Stimulated activated CD8-positive, alpha-beta memory T cell treated with anti-CD3 and anti-CD28 coated beads, Interleukin-4, amount 100 ng/mL, for 4 hours (primary cell): ENCODE measurements around the gene SKA1.
A peak's percentile ranks its signal among the peaks of the same experiment; 100 is the strongest.

ENCODE experiments used
- DNase-seq, 2 donors: peaks; one replicate each; pipeline ENCODE4 v3.0.0-alpha.2; 2020; ENCODE audit warnings: low read depth in 2 of 2, low spot score in 1 of 2

Gene SKA1, protein sequence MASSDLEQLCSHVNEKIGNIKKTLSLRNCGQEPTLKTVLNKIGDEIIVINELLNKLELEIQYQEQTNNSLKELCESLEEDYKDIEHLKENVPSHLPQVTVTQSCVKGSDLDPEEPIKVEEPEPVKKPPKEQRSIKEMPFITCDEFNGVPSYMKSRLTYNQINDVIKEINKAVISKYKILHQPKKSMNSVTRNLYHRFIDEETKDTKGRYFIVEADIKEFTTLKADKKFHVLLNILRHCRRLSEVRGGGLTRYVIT

DNA sequence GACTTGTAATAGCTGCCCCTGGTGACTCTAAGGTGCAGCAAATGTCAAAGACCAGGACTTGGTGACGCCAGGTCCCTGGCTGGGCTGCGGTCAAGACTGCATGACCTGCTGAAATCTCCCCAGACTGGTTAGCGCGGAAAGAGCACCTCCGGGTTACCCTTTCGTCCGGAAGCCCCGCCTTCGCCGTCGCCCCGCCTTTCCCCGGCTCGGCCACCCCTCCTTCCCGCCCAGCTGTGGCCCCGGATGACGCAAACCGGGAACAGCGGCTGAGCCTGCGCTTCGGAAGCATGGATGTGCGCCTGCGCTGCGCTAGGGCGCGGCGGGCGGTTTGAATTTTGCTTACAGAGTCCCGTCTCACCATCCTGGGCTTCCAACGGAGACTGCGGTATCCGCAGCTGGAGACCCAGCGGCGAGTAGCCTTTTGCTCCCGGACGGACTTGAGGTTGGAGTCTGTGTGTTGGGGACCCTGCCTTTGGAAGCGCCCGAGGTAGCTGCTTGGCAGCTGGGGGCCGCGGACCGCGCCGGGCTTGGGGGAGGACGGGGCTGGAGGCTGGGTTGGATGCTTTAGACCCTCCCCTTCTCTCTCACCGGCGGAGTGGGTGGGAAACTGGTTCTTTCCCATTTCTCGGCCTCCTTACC lies at the start of gene SKA1:
Gene SKA1, plus strand, starts transcription at position 294 of the 639 bp plus-strand sequence. CDS start 785 bp downstream, outside the sequence.
- peak; percentile 78 for DNase-seq

DNA sequence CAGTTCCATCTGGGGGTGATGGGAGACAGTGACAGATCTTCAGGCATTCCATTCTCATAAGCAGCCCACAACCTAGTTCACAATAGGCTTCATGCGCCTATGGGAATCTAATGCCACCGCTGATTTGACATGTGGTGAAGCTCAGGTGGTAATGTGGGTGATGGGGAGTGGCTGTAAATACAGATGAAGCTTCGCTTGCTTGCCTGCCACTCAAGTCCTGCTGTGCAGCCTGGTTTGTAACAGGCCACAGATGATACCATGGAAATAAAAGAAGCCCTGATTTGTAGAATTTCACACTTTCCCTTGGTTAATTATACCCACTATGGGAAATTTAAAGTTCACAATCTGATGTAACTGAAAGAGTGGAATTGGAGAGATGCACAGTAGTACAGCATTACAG lies 46.9 kb upstream of the SKA1 start:
- no peak for DNase-seq

DNA sequence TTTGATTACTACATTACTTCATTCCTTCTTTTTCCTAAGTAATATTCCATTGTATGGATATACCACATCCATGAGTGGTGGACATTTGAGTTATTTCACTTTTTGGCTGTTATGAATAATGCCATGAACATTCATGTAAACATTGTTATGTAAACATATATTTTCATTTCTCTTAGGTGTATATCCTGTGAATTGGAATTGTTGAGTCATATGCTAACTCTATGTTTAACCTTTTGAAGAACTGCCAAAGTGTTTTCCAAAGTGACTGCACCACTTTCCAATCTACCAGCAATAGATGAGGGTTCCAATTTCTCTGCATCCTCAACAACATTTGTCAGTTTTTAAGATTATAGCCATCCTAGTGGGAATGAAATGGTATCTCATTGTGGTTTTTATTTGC lies 44.7 kb upstream of the SKA1 start:
- DNase-seq = no peak

DNA sequence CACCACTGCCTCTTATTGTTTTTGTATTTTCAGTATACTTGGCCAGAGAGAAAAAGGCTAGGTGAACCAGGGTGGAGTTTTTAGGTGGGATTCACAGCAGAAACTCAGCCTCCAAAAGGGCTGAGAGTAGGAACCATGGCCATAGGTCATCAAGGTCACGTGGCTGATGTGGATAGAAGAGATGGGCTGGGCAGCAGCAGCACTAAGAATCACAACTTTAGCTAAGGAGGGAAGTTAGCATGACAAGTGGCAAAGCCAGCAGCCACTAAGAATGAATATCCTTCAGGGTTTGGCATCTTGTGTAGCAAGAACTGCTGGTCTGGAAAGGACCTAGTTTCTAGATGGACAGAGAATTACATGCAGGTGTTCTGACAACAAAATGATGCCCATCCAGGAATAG lies 43.2 kb upstream of the SKA1 start:
- DNase-seq = no peak

DNA sequence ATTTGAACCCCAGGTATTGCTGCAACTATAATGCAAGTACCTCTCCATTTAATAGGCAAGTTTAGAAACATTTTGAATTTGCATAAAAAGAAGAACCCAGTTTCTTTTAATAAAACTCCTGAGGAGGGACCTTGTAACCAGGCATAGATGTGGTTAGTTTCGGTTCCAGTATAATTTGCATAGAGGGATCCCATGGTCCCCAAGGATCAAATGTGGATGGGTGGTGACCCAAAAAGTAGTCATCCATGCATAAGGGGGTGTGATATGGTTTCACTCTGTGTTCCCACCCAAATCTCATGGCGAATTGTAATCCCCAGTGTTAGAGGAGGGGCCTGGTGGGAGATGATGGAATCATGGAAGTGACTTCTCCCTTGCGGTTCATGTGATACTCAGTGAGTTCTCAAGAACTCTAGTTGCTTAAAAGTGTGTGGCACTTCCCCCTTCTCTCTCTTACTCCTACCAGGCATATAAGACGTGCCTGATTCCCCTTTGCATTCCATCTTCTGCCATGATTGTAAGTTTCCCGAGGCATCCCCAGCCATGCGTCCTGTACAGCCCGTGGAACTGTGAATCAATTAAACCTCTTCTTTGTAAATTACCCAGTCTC lies 40.2 kb upstream of the SKA1 start:
- DNase-seq = no peak

DNA sequence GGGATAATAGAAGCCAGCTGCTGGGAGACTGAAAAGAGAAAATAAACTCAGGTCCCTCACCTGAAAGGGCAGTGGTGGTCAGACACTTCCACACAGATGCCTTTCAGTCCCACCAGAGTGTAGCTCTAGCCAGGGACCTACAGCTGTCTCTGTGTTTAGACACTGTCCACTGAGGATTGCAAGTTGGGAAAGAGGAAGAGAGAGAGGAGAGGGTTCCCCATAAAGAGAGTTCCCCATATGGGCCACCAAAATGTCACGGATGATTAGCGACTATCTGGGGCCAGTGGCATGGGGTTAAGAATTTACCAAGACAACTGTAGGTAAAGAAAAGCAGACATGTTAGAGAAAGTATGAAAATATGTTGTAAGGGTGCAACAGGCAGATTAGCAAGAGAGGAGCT lies 36.7 kb upstream of the SKA1 start:
- no peak for DNase-seq

DNA sequence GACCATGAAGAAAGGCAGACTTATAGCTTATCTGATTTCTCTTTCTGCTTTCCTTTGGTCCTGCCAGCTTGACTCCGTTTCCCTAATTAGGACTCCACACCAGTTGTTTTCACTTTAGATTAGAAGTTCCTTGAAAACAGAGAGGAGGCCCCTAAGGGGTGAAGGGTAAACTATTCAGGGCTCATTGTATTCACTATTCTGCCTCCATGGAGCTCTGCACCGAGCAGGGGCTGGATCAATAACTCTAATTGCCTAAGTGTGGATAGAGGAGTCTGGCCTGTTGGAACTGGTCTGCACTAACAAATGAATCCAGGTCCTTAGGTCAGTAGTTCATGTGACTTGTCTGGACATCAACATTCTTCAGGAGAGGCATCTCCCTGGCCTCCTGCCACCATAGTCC lies 36.1 kb upstream of the SKA1 start:
- DNase-seq = no peak

DNA sequence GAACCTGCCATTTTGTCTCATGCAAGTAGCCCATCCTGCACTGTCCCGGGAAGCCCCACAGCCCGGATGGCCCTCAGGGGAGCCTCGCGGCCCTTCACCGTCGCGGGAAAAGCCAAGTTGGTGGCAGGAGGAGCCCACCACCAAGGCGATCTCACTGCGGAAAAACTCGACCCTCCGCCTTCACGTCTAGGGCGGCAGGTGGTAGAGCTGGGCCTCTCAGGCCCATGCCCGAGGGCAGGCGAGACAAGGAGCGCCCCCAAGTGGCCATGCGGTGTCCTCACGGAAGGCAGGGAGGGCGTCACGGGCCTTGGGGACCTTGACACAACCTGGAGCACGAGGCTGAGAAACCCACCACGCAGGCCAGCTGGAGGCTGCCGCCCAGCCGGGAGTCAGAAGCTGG lies 34.8 kb upstream of the SKA1 start:
- no peak for DNase-seq

DNA sequence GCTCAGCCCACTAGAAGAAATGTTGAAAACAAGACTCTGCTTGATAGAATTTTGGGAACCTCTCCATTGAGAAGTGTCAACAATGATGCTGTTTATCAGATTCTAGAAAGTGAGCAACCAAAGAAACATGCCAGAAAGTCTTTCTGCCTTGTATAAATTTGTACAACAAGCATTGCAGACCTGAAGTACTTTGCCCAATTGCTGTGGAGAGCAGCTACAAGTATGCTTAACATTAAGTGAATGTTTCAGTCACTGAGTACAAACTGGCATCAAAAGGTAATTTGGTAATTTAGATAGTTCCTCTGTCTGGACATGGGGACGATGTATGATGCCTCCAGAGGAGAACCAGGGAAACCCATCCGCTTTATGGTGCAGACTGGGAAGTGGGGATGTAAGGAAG lies 33.4 kb upstream of the SKA1 start:
- DNase-seq = no peak

DNA sequence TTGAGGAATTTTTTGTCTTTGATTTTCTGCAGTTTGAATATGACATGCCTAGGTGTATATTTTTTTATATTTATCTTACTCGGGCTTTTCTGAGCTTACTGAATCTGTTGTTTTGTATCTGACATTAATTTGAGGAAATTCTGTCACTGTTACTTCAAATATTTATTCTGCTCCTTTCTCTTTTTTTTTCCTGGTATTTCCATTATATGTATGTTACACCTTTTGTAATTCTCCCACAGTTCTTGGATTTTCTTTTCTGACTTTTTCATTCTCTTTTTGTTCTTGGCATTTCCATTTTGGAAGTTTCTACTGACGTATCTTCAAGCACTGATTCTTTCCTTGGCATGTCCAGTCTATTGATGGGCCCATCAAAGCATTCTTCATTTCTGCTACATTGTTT lies 24.1 kb upstream of the SKA1 start:
- no peak for DNase-seq

DNA sequence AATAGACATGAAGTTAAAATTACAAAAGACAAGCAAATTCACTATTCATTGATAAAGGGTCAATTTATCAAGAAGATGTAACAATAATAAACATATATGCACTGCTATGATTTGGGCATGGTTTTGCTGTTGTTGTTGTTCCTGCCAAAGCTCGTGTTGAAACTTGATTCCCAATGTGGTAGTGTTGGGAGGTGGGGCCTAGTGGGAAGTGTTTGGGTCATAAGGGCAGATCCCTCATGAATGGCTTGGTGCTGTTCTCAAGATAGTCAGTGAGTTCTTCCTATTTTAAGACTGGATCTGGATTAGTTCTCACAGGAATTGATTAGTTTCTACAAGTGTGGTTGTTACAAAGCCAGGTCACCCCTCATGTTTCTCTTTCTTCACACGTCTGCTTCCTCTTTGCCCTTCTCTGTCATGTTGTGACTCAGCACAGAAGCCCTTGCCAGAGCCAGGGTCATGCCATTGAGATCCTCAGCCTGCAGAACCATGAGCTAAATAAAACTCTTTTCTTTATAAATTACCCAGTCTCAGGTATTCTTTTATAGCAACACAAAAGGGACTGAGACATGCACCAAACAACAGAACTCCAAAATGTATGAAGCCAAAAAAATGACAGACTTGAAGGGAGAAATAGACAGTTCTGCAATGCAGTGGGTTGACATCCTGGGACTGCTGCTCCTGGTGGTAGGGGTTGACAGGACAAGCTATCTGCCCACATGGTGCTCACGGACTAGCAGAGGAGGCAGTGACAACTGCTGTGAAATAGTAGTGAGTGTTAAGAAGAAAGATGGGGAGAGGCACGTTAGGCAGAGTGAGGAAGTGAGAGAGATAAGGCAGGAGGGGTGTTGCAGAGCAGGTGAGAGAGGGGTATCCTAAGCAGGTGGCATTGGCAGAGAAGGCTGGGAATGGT lies 18.6 kb upstream of the SKA1 start:
- DNase-seq = no peak

DNA sequence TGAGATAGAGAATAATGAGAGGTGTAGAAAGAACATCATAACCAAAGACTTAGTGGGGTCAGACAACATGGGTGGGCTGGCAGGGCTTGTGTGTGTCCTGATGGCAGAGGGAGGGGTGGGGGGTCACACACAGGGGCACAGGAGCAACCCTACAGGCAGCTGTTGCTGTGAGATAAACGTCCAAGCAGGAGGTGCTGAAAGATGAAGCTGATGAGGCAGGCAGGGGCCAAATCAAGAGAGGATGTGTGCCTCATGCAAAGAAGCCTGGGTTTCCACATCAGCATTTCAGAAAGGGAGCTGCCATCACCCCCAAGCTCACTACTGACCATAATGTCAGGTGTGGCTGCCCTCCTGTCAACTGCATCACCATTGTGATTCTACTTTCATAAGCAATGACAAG lies 16.0 kb upstream of the SKA1 start:
- DNase-seq = no peak

DNA sequence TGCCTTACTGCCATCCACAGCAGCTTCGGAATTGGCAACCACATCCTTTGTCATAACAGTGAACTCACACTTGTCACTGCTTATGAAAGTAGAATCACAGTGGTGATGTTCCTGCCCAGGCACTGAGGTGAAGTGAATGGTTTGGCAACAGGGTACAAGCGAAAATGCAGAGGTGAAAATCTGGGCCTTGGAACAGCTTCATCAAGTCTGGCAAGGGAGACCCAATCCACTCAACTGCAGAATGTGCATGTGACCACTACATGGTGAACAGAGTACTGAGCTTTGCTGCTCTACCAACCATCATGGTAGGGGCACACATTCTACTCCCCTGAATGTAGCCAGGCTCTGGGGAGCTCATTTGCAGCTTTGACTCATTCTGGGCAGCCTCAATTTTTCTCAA lies 15.0 kb upstream of the SKA1 start:
- no peak for DNase-seq

DNA sequence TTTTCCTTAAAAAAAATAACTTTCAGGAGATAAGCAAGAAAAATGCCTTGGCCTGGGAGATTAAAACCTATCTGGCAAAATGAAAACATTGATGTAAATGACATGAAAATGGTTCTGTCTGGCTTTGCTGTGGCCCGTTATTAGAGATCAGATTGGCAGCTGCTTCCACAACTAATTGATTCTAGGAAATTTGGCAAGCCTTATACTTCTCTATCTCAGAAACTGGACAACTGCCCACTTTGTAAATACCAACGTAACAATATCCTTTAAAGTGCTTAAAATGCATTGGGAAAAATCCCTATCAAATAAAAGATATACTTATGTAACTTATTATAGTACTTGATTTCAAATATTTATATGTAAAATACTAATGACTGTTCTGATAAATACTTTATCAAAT lies 14.2 kb upstream of the SKA1 start:
- no peak for DNase-seq

DNA sequence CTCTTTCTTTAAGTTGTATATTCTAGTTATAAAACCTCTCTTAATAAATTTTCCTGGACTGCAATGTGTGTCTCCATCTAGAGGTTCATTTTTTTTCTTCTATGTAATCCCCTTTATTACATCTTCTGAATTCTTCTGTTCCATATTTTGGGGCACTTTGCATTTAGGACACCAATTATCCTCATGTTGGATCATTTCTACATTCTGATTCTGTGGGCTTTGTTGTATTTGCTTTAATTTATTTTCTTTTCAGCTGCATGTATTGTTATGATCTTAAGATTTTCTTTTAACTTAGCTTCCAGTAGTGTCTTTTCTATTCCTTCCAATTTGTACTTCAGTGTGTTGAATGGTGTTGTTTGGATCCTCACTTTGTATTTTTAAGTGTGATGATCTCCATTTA lies 5.2 kb upstream of the SKA1 start:
- DNase-seq = no peak

DNA sequence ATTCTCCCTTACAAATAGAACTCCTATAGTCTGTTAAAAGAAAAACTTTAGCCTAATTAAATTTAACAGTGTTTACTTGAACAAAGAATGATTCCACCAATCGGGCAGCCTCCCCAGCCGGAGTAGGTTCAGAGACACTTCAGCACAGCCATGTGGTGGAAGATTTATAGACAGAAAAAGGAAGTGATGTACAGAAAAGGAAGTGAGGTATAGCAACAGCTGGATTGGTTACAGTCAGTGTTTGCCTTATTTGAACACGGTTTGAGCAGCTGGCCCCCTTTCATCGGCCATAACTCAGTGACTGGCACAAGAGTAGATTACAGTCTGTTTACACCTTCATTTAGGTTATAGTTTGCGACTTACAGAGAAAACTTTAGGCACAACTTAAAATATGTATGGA lies 2.1 kb upstream of the SKA1 start:
- no peak for DNase-seq

DNA sequence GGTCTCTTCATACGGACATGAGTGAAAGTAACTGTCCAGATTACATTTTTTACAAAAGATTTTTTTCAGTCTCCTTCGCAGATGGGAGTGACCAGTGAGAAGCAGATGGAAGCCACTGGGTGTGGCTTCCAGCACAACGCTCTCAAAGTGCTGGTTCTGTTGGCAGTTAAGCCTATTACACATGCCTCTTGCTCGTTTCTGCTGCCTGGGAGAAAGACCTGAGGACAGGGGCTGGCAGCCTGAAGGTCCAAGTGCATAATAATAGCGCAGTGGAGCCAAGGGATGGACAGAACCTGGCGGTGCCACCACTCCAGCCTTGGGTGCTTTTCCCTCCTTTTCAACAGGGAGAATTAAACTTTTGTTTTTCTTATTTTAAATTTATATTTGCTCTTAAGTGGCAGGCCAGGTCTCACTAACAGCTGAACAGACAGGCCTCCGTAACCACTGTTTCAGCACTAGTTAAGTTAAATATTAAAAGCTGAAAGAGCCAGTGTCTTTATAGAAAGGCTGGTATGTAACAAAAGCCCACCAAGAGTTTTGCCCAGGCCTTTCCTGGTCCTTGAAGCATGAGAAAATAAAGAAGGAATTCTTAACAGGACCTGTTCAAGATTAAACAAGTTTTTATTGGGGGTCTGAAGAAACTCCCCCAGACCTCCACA lies 1.2 kb upstream of the SKA1 start:
- no peak for DNase-seq

DNA sequence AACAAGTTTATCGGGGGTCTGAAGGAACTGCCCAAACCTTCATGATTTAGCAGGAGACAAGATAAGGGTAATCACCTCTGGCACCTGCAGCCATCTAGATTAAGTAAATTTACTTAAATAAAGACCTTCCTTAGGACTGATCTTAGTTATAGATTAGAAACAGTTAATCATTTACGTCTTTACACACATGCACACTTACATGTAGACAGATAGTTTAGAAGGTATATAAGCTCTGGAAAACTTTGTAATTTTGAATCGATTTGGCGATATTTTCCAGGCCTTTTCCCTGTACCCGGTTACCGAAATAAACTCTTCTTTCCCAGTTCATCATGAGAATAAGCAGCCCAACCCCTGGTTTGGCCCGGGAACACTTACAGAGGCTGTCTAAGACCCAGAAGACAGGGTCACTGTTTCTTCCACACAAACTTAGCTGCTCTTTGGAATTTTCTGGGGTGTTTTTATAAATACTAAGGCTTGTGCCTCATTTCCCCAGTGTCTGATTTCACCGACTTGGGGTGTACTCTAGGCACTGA lies 560 bp upstream of the SKA1 start:
- DNase-seq = no peak

DNA sequence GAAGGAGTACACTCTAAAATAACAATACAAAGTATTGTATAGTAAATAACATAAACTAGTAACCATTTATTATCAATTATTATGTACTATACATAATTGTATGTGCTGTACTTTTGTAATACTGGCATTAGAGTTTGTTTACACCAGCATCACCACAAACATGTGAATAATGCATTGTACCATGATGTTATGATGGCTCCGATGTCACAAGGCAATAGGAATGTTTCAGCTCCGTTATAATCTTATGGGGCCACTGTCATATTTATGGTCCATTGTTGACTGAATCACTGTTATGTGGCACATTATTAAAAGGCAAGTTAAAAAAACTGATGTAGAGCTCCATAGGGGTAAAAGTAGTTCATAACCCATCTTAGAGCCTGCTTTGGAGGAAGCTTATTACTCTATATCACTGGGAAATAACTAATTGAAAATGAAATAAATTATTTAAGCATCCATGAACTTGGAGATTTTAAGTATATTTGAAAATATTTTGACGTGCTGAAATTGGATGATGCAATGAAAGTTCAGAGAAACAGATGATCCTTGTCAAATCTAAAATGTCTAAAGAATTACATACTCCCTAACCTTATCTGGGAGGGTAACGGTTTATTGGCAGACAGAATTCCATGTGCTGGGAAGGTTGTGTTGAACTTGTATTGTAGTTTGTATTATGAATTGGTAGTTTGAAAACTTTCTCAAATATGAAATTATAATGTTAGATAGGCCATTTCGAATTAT lies 2.4 kb downstream of the SKA1 start:
- DNase-seq = no peak

DNA sequence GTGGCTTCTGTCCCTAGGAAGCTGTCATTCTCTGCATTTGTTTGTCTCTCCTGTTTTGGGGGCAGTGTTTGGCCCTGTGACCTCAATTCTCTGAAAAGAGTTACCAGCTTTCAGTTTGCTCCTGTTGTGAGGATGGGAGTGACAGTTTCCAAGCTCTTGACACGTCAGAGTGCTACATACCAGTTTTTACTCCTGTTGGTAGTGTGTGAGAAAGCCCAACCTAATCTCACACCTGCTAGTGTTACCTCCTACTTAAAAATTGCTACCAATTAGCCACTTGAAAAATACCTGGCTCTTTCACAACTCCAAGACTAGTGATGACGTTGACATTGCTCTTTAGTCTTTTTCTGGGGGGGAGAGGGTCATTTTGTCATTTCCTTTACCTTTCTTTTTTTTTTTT lies 14.1 kb downstream of the SKA1 start:
- no peak for DNase-seq
